Peyer's patch (tissue), 4 donors: ENCODE measurements around the gene OR4X2. TPM values are rescaled to one million over a fixed set of nuclear protein-coding genes. Genes with fewer than 3 reads are reported as not detected.

ENCODE experiments used
- DNase-seq, 3 donors: peaks; one replicate each; pipeline ENCODE4 v3.0.0-alpha.2; 2017 to 2019
- H3K27ac ChIP-seq, 4 donors: fragments of 200-600 bp; sonication (generic); one replicate each; pipeline ENCODE4 v1.5.1; 2016 to 2019
- H3K27me3 ChIP-seq, 2 donors: fragments of 200-600 bp; sonication (generic); one replicate each; pipeline ENCODE4 v1.5.1; 2019
- H3K36me3 ChIP-seq, 3 donors: fragments of 200-600 bp; sonication (generic); one replicate each; pipeline ENCODE4 v1.5.1; 2016 to 2019
- H3K4me1 ChIP-seq, 4 donors: fragments of 200-600 bp; sonication (generic); one replicate each; pipeline ENCODE4 v1.5.1; 2016 to 2019
- H3K4me3 ChIP-seq, 4 donors: fragments of 200-600 bp; sonication (generic); 1 replicate in 3 of 4; 2 replicates in 1 of 4; pipeline ENCODE4 v1.5.1; 2016 to 2019; ENCODE audit warnings: mild to moderate bottlenecking in 1 of 4
- H3K9me3 ChIP-seq, 4 donors: fragments of 200-600 bp; sonication (generic); one replicate each; pipeline ENCODE4 v1.5.1; 2016 to 2019; ENCODE audit warnings: mild to moderate bottlenecking in 1 of 4
- CTCF ChIP-seq, 6 experiments: fragments of 450-650 bp in 4 of 6; fragments of 200-600 bp in 2 of 6; sonication (generic) in 1 of 6; IDR thresholded peaks; one replicate each; pipeline ENCODE4 v1.5.1; 2017 to 2019; ENCODE audit warnings: antibody characterized with exemption in 6 of 6, mild to moderate bottlenecking in 3 of 6, moderate library complexity in 1 of 6
- POLR2A ChIP-seq, 2 donors: fragments of 450-650 bp; IDR thresholded peaks; one replicate each; pipeline ENCODE4 v1.5.1; 2017; ENCODE audit warnings: antibody characterized with exemption in 2 of 2, mild to moderate bottlenecking in 2 of 2, moderate library complexity in 2 of 2
- total RNA-seq, 4 donors: library from RNA; depleted of rRNA; stranded (reverse); fragments of >200 nt; gene quantifications; one replicate each; pipeline ENCODE4 v1.1.0, GENCODE V29; 2016

The OR4X2 gene
- total RNA-seq, 4 donors from 2014 or later: not detected

GRCh38 chr11:48237727-48238126 is 7.2 kb upstream of the OR4X2 start:
- no peaks in the 10 kb centered on the region for H3K4me1 ChIP-seq
- DNase-seq: no peak
- no peaks in the 10 kb centered on the region for H3K9me3 ChIP-seq
- TF ChIP-seq POLR2A (IDR thresholded peaks at IDR 0.05) (no peak), CTCF (IDR thresholded peaks at IDR 0.05) (no peak)
- no peak overlapping the region for H3K27ac ChIP-seq
- no peak overlapping the region for H3K4me3 ChIP-seq
- no peaks in the 10 kb centered on the region for H3K36me3 ChIP-seq
- H3K27me3 ChIP-seq: no peaks in the 10 kb centered on the region

- H3K36me3 ChIP-seq: no peaks in the 10 kb centered on the region
- H3K4me3 ChIP-seq: no peak overlapping the region
- no peak for DNase-seq
- H3K27me3 ChIP-seq: no peaks in the 10 kb centered on the region
- H3K4me1 ChIP-seq: no peaks in the 10 kb centered on the region
- H3K27ac ChIP-seq: no peak overlapping the region
- no peak for TF ChIP-seq CTCF (IDR thresholded peaks at IDR 0.05)
- TF ChIP-seq POLR2A (IDR thresholded peaks at IDR 0.05): no peak
- no peaks in the 10 kb centered on the region for H3K9me3 ChIP-seq
These were observed 2.4 kb upstream of the OR4X2 start for GRCh38 chr11:48242501-48242900.

GRCh38 chr11:48248902-48249301 is 4.0 kb downstream of the OR4X2 start:
- Histone ChIP-seq H3K36me3 (no peaks in the 10 kb centered on the region), H3K27me3 (no peaks in the 10 kb centered on the region), H3K27ac (no peak overlapping the region), H3K4me1 (no peaks in the 10 kb centered on the region), H3K9me3 (peaks cover 0 to 5% (median 0%) of the 10 kb centered on the region in 4 donors), H3K4me3 (no peak overlapping the region)
- TF ChIP-seq POLR2A (IDR thresholded peaks at IDR 0.05): no peak
- TF ChIP-seq CTCF (IDR thresholded peaks at IDR 0.05): no peak
- DNase-seq: no peak

- no peak overlapping the region for H3K4me3 ChIP-seq
- no peaks in the 10 kb centered on the region for H3K9me3 ChIP-seq
- no peaks in the 10 kb centered on the region for H3K4me1 ChIP-seq
- no peak overlapping the region for H3K27ac ChIP-seq
- no peaks in the 10 kb centered on the region for H3K27me3 ChIP-seq
- no peak for DNase-seq
- H3K36me3 ChIP-seq: no peaks in the 10 kb centered on the region
- TF ChIP-seq CTCF (IDR thresholded peaks at IDR 0.05) (no peak), POLR2A (IDR thresholded peaks at IDR 0.05) (no peak)
These were observed 16.7 kb downstream of the OR4X2 start for GRCh38 chr11:48261600-48261999.

GRCh38 chr11:48263423-48263911 is 18.6 kb downstream of the OR4X2 start, which contains the start of gene OR4X1:
Gene OR4X1, plus strand, starts transcription at chr11:48263861. Its CDS starts 0 bp downstream, at chr11:48263861.
- H3K36me3 ChIP-seq: no peaks in the 10 kb centered on the region
- TF ChIP-seq POLR2A (IDR thresholded peaks at IDR 0.05) (no peak), CTCF (IDR thresholded peaks at IDR 0.05) (no peak)
- H3K4me1 ChIP-seq: no peaks in the 10 kb centered on the region
- DNase-seq: no peak
- H3K27me3 ChIP-seq: no peaks in the 10 kb centered on the region
- H3K9me3 ChIP-seq: no peaks in the 10 kb centered on the region
- H3K27ac ChIP-seq: no peak within 1 kb of the TSS
- no peak within 1 kb of the TSS for H3K4me3 ChIP-seq

- no peaks in the 10 kb centered on the region for H3K4me1 ChIP-seq
- no peaks in the 10 kb centered on the region for H3K9me3 ChIP-seq
- H3K27me3 ChIP-seq: no peaks in the 10 kb centered on the region
- no peak for DNase-seq
- H3K4me3 ChIP-seq: no peak overlapping the region
- H3K36me3 ChIP-seq: no peaks in the 10 kb centered on the region
- H3K27ac ChIP-seq: no peak overlapping the region
- no peak for TF ChIP-seq CTCF (IDR thresholded peaks at IDR 0.05)
- TF ChIP-seq POLR2A (IDR thresholded peaks at IDR 0.05): no peak
These were observed 25.7 kb downstream of the OR4X2 start for GRCh38 chr11:48270621-48271020.
